Esophagus muscularis mucosa (tissue), 4 donors: ENCODE data around the gene KRT77.

Experiments
- EP300 ChIP-seq: sonication (generic); formaldehyde crosslinking; IDR thresholded peaks from one replicate; pipeline ENCODE4 v1.6.1; 2017; ENCODE audit warnings: antibody characterized with exemption
- POLR2A ChIP-seq: fragments of 450-650 bp; IDR thresholded peaks from one replicate; pipeline ENCODE4 v1.6.1; 2017; ENCODE audit warnings: antibody characterized with exemption, moderate library complexity, mild to moderate bottlenecking, low read depth
- POLR2AphosphoS5 ChIP-seq, 2 donors: sonication (generic); formaldehyde crosslinking; IDR thresholded peaks; one replicate each; pipeline ENCODE4 v1.6.1; 2017; ENCODE audit warnings: antibody characterized with exemption in 2 of 2
- TF ChIP-seq, protein P1 (sequence below), 3 experiments: fragments of 200-600 bp in 2 of 3; fragments of 450-650 bp in 1 of 3; sonication (generic) in 2 of 3; IDR thresholded peaks; one replicate each; pipeline ENCODE4 v1.5.1; 2017 to 2019; ENCODE audit warnings: antibody characterized with exemption in 3 of 3, mild to moderate bottlenecking in 2 of 3, moderate library complexity in 1 of 3

DNA sequence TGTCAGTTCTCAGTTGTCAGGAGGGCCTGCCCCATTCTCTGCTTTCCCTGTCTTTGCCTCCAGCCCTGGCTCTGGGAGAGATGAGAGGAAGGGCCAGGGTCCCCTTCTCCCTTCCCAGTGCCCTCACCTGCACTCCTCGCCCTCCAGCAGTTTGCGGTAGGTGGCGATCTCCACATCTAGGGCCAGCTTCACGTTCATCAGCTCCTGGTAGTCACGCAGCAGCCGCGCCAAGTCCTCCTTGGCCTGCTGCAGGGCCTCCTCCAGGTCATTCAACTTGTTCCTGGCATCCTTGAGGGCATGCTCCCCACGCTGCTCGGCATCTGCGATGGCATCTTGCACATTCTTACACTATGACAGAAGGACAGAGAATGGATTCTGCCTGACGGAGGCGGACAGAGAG is 56.7 kb downstream of the KRT77 start:
- no peak for TF ChIP-seq POLR2A
- TF ChIP-seq EP300: no peak
- TF ChIP-seq, protein P1, sequence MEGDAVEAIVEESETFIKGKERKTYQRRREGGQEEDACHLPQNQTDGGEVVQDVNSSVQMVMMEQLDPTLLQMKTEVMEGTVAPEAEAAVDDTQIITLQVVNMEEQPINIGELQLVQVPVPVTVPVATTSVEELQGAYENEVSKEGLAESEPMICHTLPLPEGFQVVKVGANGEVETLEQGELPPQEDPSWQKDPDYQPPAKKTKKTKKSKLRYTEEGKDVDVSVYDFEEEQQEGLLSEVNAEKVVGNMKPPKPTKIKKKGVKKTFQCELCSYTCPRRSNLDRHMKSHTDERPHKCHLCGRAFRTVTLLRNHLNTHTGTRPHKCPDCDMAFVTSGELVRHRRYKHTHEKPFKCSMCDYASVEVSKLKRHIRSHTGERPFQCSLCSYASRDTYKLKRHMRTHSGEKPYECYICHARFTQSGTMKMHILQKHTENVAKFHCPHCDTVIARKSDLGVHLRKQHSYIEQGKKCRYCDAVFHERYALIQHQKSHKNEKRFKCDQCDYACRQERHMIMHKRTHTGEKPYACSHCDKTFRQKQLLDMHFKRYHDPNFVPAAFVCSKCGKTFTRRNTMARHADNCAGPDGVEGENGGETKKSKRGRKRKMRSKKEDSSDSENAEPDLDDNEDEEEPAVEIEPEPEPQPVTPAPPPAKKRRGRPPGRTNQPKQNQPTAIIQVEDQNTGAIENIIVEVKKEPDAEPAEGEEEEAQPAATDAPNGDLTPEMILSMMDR (IDR thresholded peaks at IDR 0.05): no peak
- no peak for TF ChIP-seq POLR2AphosphoS5 (IDR thresholded peaks at IDR 0.05)
